Spleen (tissue), 11 donors: ENCODE data around the gene PARVG. TPM values are rescaled to one million over a fixed set of nuclear protein-coding genes. Genes with fewer than 3 reads are reported as not detected.

Experiments used
- DNase-seq: peaks from one replicate; pipeline ENCODE4 v3.0.0-alpha.2; 2020
- H3K27ac ChIP-seq, 8 donors: fragments of 200-600 bp; sonication (generic) in 7 of 8; 1 replicate in 4 of 8; 2 replicates in 4 of 8; pipeline versions ENCODE4 v1.5.0 to v1.8.0; 2016 to 2021; ENCODE audit warnings: inconsistent platforms in 4 of 8, mild to moderate bottlenecking in 4 of 8, moderate library complexity in 1 of 8
- H3K27me3 ChIP-seq, 7 donors: fragments of 200-600 bp; sonication (generic) in 6 of 7; replicated peaks in 1 of 7; 1 replicate in 4 of 7; 2 replicates in 3 of 7; pipeline versions ENCODE4 v1.5.0 to v1.8.0; 2016 to 2021; ENCODE audit warnings: inconsistent platforms in 3 of 7, mild to moderate bottlenecking in 1 of 7
- H3K36me3 ChIP-seq, 6 donors: fragments of 200-600 bp; sonication (generic) in 5 of 6; 1 replicate in 4 of 6; 2 replicates in 2 of 6; pipeline versions ENCODE4 v1.5.0 to v1.8.0; 2016 to 2021; ENCODE audit warnings: inconsistent platforms in 2 of 6
- H3K4me1 ChIP-seq, 6 donors: fragments of 200-600 bp; sonication (generic) in 5 of 6; 1 replicate in 3 of 6; 2 replicates in 3 of 6; pipeline versions ENCODE4 v1.5.0 to v1.8.0; 2016 to 2021; ENCODE audit warnings: inconsistent platforms in 3 of 6
- H3K4me3 ChIP-seq, 8 donors: fragments of 200-600 bp; sonication (generic) in 7 of 8; 1 replicate in 4 of 8; 2 replicates in 4 of 8; pipeline versions ENCODE4 v1.5.0 to v1.8.0; 2016 to 2021; ENCODE audit warnings: inconsistent platforms in 4 of 8, mild to moderate bottlenecking in 4 of 8, moderate library complexity in 2 of 8
- H3K9me3 ChIP-seq, 8 donors: fragments of 200-600 bp; sonication (generic) in 7 of 8; 1 replicate in 4 of 8; 2 replicates in 4 of 8; pipeline versions ENCODE4 v1.5.0 to v1.8.0; 2016 to 2021; ENCODE audit warnings: inconsistent platforms in 4 of 8
- POLR2A ChIP-seq, 3 donors: fragments of 450-650 bp; IDR thresholded peaks; one replicate each; pipeline ENCODE4 v1.5.1; 2017; ENCODE audit warnings: antibody characterized with exemption in 3 of 3, mild to moderate bottlenecking in 1 of 3
- POLR2AphosphoS5 ChIP-seq, 3 donors: sonication (generic); formaldehyde crosslinking; IDR thresholded peaks; one replicate each; pipeline ENCODE4 v1.5.1; 2017; ENCODE audit warnings: antibody characterized with exemption in 3 of 3
- WGBS, 5 donors: extraction: QIAGEN DNeasy Blood & Tissue Kit in 3 of 5; methylation state at CpG; one replicate each; pipeline versions ENCODE4 v1.1.5 to v1.1.7; 2013 to 2018; 5-methylcytosine and 5-hydroxymethylcytosine counted together
- intact Hi-C: fragments of 100-400 bp; cut with DNase I; formaldehyde crosslinking; loops from one replicate; pipeline ENCODE4 v1.15.0; 2023; ENCODE audit warnings: low total_unique reads
- polyA plus RNA-seq, 3 donors: library from polyadenylated mRNA; stranded (reverse); fragments of 200-250 nt; gene quantifications; one replicate each; pipeline ENCODE4 v1.2.1, GENCODE V29; 2013
- total RNA-seq, 7 donors: library from RNA; depleted of rRNA in 3 of 7; stranded (reverse); fragments of >200 nt in 3 of 7; fragmentation: NEBNext Ultra II Directional in 4 of 7; extraction: Animal tissue kit (Norgen Biotek cat#: 25700) in 4 of 7; gene quantifications; one replicate each; pipeline versions ENCODE4 v1.1.0 to v1.2.1, GENCODE V29; 2016 to 2021
- TF ChIP-seq, protein P1 (sequence below), 11 experiments: fragments of 200-600 bp in 7 of 11; fragments of 450-650 bp in 4 of 11; sonication (generic) in 4 of 11; IDR thresholded peaks in 8 of 11; conservative IDR thresholded peaks in 3 of 11; 1 replicate in 7 of 11; 2 replicates in 4 of 11; pipeline versions ENCODE4 v1.4.0 to v1.8.0; 2016 to 2021; ENCODE audit warnings: antibody characterized with exemption in 11 of 11, inconsistent platforms in 4 of 11, mild to moderate bottlenecking in 1 of 11
- donor health status: healthy with polysubstance abuse.
- donor health status: DM: no; HTN: no; CAD: no; lungs with moderate emphysema.
- donor health status: DM: no; HTN: no; CAD: no.
- donor health status: Bipolar disorder and iron deficiency.
- donor health status: healthy.
- donor health status: DM: no; HTN: no; CAD: no.
- donor health status: DM: yes; HTN: yes; CAD: no.

Gene PARVG
- total and polyA plus RNA-seq, 10 donors, result 118 to 226 (median 159) TPM

DNA sequence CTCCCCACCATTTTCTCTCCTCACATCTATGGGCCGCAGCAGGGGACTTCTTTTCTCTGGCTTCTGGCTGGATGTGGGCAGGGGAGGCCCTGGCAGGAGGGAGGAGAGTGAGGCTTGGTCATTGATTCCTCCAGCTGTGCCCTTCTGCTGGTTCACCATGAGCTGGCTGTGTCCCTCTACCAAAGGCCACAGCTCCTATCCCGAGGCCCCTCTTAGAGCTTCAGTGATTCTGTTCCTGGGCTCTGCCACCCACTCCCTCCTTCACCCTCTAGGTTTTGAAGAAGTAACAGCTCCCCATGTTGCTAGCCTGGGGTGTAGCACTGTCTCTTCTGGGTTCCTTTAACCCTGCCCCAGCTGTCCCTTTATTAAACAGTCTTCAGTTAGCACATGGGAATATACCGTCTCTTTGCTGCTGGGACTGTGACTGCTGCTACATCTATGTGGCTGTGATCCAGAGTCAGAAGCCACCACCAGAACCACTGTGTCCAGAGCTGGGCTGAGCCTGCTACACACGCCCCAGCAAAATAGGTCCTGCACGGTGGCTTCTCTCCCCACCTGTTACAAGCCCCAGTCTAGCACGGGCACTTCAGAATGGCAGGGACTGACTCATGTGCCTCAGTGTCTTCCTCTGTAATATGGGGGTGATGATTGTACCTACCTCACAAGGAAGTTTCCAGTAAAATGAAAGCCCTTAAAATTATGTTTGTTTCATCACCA lies 578 bp upstream of the PARVG start:
- WGBS, 5 donors, result 70 to 82% (median 75%) methylated on average over 6 of the region's 6 CpGs
- H3K27me3 ChIP-seq, result peaks cover 0 to 27% (median 0%) of the 10 kb centered on the region in 7 donors
- H3K27ac ChIP-seq, result peak overlapping the region in 7 of 8 donors; percentile 78 to 96 (median 91)
- intact Hi-C loops, result no loop called here
- TF ChIP-seq, protein P1, sequence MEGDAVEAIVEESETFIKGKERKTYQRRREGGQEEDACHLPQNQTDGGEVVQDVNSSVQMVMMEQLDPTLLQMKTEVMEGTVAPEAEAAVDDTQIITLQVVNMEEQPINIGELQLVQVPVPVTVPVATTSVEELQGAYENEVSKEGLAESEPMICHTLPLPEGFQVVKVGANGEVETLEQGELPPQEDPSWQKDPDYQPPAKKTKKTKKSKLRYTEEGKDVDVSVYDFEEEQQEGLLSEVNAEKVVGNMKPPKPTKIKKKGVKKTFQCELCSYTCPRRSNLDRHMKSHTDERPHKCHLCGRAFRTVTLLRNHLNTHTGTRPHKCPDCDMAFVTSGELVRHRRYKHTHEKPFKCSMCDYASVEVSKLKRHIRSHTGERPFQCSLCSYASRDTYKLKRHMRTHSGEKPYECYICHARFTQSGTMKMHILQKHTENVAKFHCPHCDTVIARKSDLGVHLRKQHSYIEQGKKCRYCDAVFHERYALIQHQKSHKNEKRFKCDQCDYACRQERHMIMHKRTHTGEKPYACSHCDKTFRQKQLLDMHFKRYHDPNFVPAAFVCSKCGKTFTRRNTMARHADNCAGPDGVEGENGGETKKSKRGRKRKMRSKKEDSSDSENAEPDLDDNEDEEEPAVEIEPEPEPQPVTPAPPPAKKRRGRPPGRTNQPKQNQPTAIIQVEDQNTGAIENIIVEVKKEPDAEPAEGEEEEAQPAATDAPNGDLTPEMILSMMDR (IDR thresholded peaks at IDR 0.05 in 8 of 11, conservative IDR thresholded peaks at IDR 0.05 in 3 of 11), result no peak
- TF ChIP-seq POLR2A (IDR thresholded peaks at IDR 0.05), result no peak
- TF ChIP-seq POLR2AphosphoS5 (IDR thresholded peaks at IDR 0.05), result no peak
- H3K4me3 ChIP-seq, result peak overlapping the region in 2 of 8 donors; percentile 57 to 75
- DNase-seq, result peak; percentile 70
- H3K36me3 ChIP-seq, result peaks cover 0 to 21% (median 3%) of the 10 kb centered on the region in 6 donors
- H3K9me3 ChIP-seq, result no peaks in the 10 kb centered on the region
- H3K4me1 ChIP-seq, result peaks cover 6 to 45% (median 29%) of the 10 kb centered on the region in 6 donors

DNA sequence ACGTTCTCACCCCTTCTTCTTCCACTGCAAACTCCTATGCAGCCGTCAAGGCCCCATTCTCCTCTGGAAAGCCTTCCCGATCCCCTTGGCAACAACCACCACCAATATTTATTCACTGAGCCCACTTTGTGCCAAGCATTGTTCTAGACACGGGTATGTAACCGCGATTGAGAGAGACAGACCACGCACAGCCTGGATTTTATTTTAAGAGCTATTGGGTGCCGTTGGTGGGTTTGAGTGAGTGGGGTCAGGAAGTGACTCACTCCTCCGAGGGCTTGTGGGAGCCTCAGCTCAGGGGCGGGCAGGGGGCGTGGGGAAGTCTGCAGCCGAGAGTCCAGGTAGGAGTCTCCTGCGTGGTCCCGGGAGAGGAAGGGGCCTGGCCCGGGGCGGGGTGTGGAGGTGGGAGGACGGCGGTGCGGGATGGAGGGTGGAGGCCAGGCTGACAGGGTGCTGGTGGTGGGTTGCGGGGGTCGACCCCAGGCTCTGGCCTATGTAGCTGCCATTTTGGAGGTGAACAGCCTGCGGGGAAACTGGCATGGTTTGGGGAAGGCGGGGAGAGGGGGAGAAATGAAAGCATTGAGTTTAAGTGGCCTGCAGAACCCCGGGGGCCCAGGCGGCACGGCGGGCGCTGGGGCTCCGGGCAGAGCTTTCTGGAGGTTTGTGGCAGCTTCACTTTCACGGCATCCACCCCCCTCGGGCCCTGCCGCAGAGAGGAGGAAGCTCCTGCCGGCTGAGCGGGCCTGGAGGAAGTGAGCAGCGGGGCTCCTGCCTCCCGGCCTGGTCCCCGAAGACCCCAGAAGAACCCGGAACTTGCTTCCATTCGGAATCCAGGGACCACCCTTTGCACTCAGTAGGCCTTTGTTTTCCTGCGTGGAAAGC lies 547 bp downstream of the PARVG start:
- peaks cover 6 to 51% (median 29%) of the 10 kb centered on the region in 6 donors for H3K4me1 ChIP-seq
- peak; percentile 95 for DNase-seq
- intact Hi-C loops, result no loop called here
- peak overlapping the region; percentile 33 to 75 (median 58) for H3K4me3 ChIP-seq
- H3K27me3 ChIP-seq, result peaks cover 0 to 30% (median 0%) of the 10 kb centered on the region in 7 donors
- peak overlapping the region; percentile 74 to 96 (median 90) for H3K27ac ChIP-seq
- peak; percentile 39 to 79 (median 75) for TF ChIP-seq POLR2AphosphoS5 (IDR thresholded peaks at IDR 0.05)
- TF ChIP-seq, protein P1 (IDR thresholded peaks at IDR 0.05 in 8 of 11, conservative IDR thresholded peaks at IDR 0.05 in 3 of 11), result no peak
- WGBS, 5 donors, result 12 to 33% (median 15%) methylated on average over 29 to 40 of the region's 40 CpGs
- H3K36me3 ChIP-seq, result peaks cover 0 to 33% (median 11%) of the 10 kb centered on the region in 6 donors
- H3K9me3 ChIP-seq, result no peaks in the 10 kb centered on the region

DNA sequence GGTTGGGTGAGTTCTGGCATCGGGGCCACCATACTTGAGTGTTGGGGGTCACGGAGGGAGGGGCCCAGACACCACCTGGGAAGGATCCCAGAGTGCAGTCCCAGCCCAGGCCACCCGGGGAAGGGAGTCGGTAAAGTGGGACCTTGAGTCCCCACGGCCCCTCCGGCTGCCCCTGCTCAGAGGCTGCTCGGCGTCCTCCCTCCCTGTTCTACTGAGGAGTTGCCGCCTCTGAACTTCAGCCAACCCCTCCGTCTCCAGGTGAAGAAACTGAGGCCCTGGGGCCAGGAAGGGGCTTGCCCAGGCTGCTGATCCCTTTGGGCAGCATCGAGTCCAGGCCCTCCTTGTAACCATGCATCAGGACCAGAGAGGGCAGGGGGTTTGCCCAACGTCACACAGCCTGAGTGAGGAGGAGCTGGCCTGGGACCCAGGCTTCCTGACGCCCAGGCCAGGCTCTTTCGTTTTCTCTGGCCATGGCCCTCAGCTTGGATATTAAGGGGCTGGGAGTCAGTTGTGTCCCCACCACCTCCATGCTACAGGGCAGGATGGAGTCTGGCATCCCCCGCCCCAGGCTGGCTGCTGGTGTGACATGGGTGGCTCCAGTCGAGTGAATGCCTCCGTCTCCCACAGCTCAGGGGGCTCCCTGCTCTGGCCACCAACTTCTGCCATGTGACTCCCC lies 1.3 kb downstream of the PARVG start:
- peak; percentile 89 for DNase-seq
- Histone ChIP-seq H3K27ac (peak overlapping the region; percentile 74 to 96 (median 90)), H3K4me1 (peaks cover 6 to 51% (median 29%) of the 10 kb centered on the region in 6 donors), H3K9me3 (no peaks in the 10 kb centered on the region), H3K4me3 (peak overlapping the region; percentile 33 to 75 (median 58)), H3K36me3 (peaks cover 0 to 40% (median 15%) of the 10 kb centered on the region in 6 donors), H3K27me3 (peaks cover 0 to 31% (median 0%) of the 10 kb centered on the region in 7 donors)
- TF ChIP-seq, protein P1 (IDR thresholded peaks at IDR 0.05 in 8 of 11, conservative IDR thresholded peaks at IDR 0.05 in 3 of 11), result peak in 3 of 11 experiments; percentile 9 to 23 (median 16)
- TF ChIP-seq POLR2AphosphoS5 (IDR thresholded peaks at IDR 0.05), result no peak
- 17 to 60% (median 24%) methylated on average over 13 to 17 of the region's 17 CpGs for WGBS, 5 donors
- intact Hi-C loops, result no loop called here
